GM12874 (cell line): ENCODE data around the gene CACNA1B.

Experiments used
- CTCF ChIP-seq: IDR thresholded peaks from 2 replicates; pipeline ENCODE4 v1.5.1; 2011; ENCODE audit warnings: low read depth, mild to moderate bottlenecking, control low read depth, low read length, moderate library complexity; ENCODE audit not compliant: insufficient read depth

The CACNA1B gene

DNA sequence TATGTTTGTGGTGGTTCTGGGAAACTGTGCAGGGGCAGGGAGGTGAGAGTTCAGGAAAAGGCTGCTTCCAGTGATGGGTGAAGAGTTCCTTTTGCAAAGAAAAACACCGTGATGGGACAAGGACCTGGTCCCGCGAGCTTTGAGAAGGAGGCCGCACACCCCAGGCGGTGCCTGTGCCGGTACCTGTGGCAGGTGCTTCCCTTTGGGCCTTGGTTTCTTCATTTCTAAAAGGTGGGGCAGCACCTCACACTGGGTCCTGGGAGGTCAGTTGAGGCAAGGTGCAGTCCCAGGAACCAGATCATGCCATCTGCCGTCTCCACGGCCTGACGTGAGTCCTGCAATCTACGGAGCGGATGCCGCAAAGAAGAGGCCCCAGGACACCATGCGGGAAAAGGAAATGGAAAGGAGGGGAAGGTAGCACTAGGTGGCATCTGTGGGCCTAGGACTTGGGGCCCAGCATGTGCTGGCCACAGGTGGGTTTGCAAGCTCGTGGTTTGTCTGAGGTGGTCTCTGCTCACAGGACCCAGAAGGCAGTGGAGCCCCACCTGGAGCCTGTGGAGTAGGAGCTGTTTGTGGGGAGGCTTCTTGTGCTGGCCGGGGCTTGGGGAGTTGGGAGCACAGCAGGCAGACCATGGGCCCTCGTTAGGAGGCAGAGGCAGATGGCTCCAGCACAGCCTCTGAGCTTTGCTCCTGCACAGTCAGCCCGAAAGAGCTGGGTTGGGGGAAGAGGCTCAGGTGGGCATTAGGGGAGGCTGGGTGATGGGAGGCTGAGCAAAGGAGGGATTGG lies 131.6 kb downstream of the CACNA1B start:
- no peak for TF ChIP-seq CTCF

DNA sequence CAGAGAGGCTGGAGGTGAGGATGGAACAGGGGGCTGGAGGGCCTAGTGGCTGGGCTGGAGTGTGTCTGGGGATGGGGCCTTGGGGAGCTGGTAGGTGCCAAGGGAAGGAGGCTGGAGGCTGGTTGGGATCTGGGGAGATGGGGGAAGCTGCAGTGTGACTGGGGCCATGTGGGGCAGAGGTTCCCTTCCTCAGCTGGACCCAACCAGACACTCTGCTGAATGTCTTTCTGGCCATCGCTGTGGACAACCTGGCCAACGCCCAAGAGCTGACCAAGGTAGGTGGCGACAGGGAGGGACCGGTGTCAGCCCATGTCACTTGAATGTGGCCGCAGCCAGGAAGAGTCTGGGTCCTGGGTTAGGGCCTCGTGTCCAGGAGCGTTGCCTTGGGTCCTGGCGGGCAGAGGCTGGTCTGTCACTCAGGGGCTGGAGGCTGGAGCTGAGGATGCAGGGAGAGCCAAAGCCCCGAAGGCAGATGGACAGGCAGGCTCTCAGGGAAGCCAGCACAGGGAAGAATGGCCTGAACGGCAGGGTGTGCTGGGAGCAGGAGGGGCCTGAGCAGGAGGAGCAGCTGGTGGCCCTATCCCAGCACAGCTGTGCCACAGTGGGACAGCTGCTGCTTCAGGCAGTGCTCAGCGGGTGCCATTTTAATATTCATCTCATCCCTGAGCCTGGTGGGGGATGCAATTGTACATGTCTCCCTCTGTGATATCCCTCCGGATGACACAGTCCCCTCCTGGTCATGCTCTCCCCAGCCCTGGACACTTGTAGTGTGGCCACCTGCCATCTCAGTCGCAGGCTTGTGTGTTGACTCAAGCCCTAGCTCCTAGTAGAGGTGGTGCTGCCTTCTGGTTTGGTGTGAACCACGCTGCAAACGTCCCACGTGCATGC lies 132.5 kb downstream of the CACNA1B start:
- TF ChIP-seq CTCF: no peak

GRCh38 chr9:138010861-138011260 lies 133.3 kb downstream of the CACNA1B start:
- TF ChIP-seq CTCF: no peak

GRCh38 chr9:138011951-138012500 lies 134.4 kb downstream of the CACNA1B start:
- TF ChIP-seq CTCF: no peak

DNA sequence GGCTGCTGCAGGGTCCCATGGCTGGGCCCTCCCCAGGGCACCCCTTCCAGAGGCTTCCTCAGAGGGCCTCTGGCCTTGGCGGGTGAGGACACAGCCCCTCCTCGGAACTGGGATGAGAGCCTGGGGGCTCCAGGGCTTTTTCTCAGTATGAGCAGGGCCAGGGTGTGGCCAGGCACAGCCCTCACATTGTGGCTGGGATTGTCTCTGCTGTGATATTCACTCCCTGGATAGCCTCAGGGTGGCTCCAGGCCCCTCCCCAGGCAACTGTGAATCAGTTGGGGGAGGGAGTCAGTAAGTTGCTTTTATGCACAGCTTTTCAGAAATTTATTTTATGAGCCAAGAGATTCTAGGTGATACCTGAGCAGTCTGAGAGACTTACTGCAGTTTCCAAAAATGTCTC lies 135.7 kb downstream of the CACNA1B start:
- TF ChIP-seq CTCF: no peak

DNA sequence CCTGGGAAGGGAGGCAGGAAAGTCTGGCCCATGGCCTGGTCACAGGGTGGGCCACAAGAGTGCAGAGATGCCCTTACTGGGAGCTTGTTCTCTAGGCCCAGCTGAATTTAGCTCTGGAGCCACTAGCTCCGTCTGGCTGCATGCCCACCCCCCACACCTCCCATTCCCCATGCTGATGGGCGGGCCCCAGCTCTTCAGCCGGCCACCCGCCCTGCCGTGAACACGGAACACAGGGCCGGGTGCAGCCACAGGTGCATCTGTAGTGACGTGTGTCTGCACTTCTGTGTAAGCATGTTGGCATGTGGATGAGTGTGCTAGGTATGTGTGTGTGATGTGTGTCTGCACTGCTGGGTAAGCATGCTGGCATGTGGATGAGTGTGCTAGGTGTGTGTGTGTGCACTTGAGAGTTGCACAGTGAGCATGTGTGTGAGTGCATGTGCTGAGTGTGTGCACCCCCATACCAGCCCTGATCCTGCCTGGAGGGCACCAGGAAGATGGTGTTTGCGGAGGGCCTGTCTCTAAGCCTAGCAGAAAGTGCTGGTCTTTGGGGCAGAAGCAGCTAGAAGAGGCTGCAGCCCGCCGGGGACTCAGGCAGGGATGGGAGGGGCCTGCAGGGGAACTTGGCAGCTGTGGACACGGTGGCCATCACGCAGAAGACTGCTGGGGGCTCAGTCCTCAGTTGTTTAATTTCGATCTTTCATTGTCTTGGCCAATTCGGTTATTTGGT lies 136.4 kb downstream of the CACNA1B start:
- no peak for TF ChIP-seq CTCF

DNA sequence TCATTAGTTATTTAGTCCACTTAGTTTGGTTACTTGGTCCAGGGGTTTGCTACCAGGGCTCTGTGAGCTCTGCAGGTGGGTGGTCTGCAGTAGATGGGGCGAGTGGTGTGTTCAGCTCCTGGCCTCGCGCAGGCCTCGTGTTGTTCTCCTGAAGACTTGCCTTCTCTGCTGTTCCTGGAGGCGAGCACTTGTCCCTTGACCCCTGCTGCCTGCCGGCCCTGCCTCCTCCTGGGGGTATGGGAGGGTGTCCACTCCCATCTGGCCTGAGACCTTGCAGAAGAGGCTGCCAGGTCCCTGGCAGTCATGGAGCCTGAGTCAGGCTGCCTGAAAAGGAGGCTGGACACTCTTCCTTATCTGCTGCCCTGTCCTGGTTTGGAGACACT lies 137.0 kb downstream of the CACNA1B start:
- no peak for TF ChIP-seq CTCF
